Measurements from ENCODE around the gene CYB5R3.
"Not testable (repeated sequence)": the region's sequence is repeated elsewhere in the genome, so short reads cannot be mapped to it uniquely, and the experiment has no call there.

Gene CYB5R3

DNA sequence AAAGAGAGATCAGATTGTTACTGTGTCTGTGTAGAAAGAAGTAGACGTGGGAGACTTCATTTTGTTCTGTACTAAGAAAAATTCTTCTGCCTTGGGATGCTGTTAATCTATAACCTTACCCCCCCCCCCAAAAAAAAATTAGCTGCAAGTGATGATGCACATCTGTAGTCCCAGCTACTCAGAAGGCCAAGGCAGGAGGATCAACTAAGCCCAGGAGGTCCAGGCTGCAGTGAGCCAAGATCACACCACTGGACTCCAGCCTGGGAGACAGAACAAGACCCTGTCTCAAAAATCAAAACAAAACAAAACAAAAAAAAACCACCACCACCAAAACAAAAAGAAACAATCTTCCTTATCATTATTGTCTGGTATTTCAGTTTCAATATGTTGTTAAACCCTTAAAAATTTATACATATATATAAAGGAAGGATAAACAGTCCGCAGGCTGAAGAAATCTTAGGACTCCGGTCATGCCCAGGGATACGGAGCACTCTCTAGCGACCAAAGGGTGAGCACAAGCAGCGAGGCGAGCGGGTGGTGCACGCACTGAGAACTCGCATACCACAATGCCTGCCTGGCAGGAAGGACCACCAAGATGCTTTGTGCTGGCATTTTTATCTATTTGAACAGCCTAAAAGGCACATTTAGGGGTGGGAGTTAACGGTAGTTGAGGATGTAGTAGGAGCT lies 40.9 kb downstream of the CYB5R3 start:
- DNase-seq (ENCODE audit: low read depth in 1 of 2, low spot score in 1 of 2): no peak

DNA sequence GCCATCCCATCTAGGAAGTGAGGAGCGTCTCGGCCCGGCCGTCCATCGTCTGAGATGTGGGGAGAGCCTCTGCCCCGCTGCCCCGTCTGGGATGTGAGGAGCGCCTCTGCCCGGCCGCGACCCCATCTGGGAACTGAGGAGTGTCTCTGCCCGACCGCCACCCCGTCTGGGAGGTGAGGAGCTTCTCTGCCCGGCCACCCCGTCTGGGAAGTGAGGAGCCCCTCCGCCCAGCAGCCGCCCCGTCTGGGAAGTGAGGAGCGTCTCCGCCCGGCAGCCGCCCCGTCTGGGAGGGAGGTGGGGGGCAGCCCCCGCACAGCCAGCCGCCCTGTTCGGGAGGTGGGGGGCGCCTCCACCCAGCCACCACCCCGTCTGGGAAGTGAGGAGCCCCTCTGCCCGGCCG lies 41.6 kb downstream of the CYB5R3 start:
- DNase-seq (ENCODE audit: low read depth in 1 of 2, low spot score in 1 of 2): not testable (repeated sequence)

DNA sequence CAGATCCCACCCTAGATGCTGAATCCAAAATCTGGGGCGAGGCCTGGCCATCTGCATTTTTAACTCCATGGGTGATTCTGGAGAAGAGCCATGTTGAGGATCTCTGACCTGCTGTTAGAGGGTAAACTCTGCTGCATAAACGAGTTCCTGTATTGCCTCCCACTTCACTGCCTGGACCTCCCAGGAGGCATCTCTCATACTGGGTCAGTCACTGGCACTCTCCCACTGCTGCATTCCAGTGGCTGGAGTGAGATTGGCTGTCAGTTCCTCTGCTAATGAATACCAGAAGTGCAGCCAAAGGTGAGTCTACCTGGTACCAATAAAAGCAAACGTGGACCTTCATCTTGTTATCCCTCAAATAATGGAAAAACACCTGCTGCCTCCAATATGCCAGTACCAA lies 44.8 kb downstream of the CYB5R3 start:
- no peak for DNase-seq (ENCODE audit: low read depth in 1 of 2, low spot score in 1 of 2)

DNA sequence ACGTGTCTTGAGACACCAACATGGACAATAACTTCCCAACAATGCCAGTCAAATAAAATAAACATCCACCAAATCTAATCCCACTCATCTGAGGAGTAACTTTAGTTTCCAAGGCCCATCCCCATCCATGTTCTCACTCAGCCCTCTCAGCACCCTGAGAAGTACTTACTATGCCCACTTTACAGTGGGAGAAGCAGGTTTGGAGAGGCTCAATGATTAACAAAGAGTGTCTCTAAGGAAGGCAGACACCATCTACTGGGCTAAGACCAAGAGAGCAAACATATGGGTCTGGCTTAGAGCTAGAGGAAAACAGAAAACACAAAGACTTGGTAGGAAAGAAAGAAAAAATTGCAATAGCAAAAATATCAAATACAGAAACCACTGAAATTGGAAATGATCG lies 45.8 kb downstream of the CYB5R3 start:
- no peak for DNase-seq (ENCODE audit: low read depth in 1 of 2, low spot score in 1 of 2)

DNA sequence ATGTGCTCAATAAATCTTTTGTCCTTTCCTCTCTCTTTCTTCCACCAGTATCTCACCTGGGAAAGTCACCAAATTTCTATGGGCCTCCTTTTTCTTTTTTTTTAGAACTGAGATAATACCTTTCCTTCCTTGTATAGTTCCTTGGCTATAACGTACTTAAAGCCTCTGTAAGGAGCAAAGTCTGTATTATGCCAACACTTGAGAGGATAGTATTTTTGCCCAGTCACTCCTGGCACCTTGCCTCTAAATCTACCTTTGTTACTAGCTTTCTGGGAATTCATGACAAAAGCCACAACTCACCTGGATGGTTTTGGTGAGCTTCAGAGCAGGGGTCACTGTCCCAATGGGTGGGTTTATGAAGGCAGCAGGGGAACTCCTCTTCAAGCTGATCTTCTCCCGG lies 46.7 kb downstream of the CYB5R3 start:
- DNase-seq (ENCODE audit: low read depth in 1 of 2, low spot score in 1 of 2): no peak

DNA sequence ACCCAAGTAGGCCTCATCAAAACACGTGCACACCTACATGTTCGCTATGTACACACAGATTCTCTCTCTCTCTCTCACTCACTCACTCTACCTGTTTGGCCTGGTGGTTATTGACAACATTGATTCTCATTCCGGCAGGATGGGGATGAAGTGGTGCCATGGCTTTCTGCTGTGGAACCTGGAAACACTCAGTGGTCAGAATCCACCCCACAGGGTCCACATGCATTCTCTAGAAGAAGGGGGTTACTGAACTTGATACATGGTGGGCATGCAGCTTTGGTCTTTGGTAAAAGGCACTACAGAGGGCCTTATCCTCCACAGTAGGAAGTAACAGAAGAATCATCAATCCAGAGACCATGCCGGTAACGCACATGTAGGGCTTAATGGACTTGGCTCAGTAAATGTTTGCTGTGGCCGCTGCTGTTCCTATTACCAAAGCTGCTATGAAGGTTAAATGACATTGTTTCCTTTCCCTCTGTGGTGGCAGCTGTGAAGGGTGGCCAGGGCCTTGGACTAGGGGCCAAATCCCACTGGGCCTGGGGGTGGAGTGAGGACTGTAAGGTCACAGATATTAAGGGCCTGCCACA lies 47.2 kb downstream of the CYB5R3 start:
- no peak for DNase-seq (ENCODE audit: low read depth in 1 of 2, low spot score in 1 of 2)

DNA sequence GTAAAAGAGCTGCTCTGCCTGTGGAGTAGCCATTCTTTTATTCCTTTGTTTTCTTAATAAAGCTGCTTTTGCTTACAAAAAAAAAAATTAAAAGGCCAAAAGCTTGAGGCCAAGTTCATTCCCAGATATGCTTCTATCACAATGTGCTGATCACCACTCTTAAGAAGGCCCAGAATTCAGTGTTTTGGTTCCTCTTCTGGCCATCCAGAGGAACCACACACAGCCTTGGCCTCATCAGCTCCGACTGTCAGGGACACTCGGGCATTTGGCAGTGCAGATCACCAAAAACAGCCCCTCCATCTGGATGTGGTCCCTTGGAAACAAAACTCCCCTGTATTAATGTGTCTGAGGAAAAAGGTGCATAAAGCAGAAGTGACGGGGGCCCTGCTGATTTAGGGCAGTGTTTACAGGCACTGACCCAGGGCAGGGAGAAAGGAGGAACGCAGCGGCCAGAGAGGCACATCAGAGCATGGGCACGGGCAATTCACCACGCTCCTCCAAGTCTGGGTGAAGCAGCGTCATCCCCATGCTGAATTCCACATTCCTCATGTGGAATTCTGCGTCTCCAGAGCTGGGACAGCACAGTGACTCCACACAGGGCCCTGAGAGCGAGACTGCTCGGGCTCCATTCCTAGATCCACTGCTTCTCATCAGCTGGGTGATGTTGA lies 52.2 kb downstream of the CYB5R3 start:
- DNase-seq (ENCODE audit: low read depth in 1 of 2, low spot score in 1 of 2): no peak

DNA sequence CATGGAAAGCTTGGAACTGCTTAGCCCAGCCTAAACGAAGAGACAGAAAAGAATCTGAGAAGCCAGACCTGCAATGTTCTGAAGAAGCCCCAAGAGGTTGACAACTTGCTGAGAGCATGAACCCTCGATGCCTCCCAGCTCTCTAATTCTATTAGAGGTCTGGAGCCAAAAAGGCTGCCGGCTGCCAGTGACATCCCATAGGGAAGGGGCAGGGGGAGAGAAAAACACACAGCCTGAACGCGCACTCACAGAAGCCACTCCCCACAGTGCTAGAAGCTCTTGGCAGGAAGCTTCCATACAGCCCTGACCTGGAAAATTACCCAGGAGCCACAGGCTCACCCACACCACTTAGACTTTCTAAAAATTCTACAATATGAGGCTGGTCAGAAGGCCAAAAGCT lies 52.9 kb downstream of the CYB5R3 start:
- DNase-seq (ENCODE audit: low read depth in 1 of 2, low spot score in 1 of 2): no peak

DNA sequence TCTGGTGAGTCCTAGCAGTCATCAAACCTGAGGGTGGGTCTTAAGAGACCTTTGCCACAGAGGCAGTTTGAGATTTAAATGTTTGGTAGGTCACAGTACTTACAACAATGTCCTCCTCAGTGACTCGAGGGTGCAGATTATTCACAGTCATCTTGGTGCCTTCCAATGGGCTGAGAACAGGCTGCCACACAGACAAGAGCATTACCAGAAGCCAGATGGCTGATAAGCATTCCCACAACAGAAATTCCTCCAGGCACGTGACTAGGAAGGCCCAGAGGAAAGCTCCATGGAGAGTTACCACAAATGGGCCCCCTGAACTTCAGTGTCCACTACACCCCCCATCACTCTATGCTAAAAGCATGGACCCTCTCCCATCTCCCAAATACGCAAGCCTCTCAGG lies 53.8 kb downstream of the CYB5R3 start:
- no peak for DNase-seq (ENCODE audit: low read depth in 1 of 2, low spot score in 1 of 2)

DNA sequence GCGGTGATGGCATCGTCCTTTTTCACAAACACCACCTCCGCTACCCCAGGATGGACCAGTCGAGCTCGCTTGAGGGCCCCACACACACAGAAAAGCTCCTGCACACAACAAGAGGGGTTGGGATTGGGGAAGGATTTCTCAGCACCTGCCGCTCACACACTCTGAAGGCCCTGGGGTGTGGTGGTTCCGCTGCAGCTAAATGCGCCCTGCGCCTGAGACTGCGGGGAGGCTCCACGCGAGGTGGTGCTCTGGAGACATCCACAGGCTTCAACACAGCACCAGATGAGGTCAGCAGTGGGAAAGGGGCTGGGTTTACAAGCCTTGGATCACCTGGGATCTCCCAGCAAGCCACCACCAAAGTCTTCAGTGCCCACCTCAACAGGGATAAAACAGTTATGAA lies 57.2 kb downstream of the CYB5R3 start:
- no peak for DNase-seq (ENCODE audit: low read depth in 1 of 2, low spot score in 1 of 2)

DNA sequence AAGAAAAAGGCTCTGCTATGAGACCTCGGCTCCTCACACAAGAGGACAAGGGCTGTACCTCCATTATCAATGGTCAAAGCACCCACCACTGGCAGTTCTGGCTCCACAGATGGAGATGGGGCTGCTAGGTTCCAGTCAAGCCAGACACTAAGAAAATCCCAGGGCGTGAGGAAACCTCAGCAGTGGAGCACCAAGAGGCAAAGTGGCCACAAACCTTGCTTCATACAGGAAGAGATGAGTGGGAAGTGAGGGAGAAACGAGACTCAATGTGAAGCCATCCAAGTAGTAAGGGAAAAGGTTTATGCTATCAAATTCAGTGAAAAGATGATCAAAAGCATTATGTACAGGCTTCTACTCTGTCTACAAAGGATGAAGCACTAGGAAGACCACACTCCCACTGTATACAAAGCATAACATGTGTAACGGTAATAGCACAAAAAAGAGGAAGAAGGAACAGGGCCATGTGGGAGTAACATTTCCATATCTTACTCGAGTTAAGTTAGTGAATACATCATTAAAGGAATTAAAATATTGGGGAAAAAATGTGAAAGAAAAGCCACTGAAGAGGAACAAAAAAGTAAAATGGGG lies 61.5 kb downstream of the CYB5R3 start:
- DNase-seq (ENCODE audit: low read depth in 1 of 2, low spot score in 1 of 2): no peak

DNA sequence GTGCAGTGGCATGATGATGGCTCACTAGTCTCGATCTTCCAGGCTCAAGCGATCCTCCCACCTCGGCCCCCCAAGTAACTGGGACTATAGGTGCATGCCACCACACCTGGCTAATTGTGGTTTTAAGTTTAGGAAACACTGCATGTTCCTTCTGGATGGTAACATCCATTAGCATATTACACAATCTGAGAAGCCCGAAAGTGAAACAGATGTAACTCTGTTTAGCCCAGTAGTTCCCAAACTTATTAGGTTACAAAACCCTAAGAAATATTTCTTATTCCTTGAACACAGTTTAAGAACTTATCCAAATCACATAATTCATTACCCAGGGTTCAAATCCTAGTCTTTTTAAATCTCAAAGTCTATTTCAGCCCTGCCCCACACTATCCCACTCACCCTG lies 62.8 kb downstream of the CYB5R3 start:
- no peak for DNase-seq (ENCODE audit: low read depth in 1 of 2, low spot score in 1 of 2)

DNA sequence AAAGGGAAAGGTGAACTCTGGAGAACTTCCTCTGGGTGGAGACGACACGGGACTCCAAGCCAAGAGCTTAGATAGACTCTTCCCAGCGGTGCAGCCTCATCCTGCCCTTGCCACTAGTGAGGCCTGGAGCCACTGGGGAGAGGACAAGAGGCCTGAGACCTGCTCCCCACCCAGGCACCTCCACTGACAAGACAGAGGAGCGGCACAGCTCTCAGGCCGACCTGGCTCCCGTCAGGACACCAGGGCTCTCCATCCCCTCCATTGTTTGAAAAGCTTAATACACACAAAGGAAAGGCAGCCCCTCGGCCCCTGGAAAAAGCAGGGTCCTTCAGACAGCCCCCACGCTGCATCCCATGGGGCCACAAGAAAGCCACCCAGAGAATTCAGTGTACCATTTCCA lies 64.1 kb downstream of the CYB5R3 start:
- no peak for DNase-seq (ENCODE audit: low read depth in 1 of 2, low spot score in 1 of 2)

DNA sequence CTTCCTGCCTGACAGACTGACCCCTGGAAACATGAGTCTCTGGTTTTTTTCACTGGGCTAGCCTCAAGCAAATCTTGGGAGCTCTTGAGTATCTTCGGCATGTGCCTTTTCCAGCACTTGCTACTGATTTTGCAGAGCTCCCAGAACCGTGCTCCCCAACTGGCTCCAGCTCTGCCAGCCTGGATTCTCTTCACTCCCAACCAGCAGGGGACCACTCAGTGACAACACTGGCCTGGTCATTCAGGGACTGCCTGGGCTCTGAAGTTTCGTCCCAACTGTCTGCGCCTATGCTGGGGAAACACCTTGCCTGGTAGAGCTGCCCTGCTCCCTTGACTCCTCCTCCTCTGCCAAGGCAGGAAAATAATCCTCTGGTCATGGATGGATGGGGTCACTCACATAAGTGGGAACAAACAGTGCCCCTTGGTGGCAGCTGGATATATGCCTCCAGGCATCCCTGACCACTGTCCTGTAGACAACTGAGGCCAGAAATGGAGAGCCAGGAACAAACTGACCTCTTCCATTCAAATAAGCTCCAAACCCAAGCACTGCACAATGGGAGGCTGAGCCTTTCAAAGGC lies 64.7 kb downstream of the CYB5R3 start:
- DNase-seq (ENCODE audit: low read depth in 1 of 2, low spot score in 1 of 2): no peak

DNA sequence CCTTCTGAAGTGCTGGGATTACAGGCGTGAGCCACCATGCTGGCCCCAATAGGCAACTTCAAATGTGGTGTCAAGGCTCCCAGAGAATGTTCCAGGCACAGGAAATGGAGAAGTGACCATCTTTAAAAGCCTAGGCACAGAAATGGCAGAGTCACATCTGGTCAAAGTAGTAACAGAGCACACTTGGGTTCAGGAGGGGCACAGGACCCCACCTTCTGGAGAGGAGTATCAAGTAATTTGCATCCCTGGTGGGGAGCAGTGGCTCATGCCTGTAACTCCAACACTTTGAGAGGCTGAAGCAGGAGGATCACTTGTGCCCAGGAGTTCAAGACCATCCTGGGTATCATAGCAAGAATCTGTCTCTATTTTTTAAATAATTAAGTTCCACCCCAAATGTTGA lies 66.2 kb downstream of the CYB5R3 start:
- DNase-seq (ENCODE audit: low read depth in 1 of 2, low spot score in 1 of 2): no peak

DNA sequence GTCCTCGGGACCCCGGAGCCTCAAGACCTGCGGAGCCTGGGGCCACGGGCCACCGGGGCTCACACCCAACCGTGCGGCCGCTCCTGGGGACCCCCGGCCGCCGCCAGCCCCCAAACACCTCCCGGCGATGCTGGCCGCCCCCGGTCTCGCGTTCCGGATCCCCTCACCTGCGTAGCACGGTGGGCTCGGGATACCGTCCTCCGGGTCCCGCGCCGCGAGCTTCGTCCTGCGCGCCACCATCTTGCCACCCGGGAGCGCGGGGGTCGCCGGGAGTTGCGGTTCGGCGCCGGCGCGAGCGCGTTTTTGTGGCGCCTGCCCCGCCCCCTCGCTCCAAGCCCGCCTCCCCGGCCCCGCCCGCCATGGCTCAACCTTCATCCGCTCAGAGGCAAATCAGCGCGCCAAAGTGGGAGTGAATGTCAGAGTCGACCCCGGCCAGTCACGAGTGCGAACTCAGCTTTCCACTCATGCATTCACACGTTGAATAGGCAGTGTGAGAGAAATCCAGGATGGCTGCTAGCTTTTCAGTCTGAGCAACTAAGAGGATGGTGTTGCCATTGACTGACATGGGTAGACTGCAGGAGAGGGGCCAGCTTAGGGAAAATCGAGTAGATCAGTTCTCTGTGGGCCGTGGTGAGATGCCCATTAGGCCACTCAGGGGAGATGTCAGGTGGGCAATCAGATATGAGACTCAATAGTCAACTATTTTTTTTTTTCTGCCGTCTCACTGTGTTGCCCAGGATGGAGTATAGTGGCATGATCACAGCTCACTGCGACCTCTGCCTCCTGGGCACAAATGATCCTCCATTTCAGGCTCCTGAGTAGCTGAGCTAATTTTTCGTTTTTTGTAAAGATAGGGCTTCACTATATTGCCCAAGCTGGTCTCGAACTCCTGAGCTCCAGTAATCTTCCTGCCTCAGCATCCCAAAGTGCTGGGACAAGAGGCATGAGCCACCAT lies 67.2 kb downstream of the CYB5R3 start:
- peak; percentile 71 to 73 for DNase-seq (ENCODE audit: low read depth in 1 of 2, low spot score in 1 of 2)

DNA sequence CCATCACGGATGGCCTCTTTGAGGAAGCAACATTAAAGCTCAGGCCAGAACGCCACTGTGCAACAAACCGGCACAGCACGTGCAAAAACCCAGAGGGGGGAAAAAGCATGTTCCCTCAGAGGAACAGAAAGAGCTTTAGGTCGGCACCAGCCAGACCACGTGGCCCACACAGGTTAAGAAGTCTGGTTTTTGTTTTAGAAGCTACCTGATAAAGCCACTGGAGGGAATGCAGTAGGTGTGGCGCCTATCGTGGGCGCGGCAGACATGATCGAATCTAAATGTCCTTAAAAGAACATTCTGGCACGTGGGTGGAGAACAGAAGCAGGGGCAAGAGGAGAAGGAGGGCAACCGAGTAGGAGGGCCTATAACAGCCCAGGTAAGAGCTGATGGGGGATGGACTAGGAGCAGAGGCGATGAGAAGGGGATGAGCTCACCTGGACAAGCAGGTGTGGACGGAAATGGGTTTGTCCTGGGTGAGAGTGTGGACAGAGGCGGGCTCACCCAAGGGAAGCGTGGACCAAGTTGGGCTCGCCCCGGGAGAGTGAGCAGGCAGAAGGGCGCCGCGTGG lies 67.9 kb downstream of the CYB5R3 start:
- DNase-seq (ENCODE audit: low read depth in 1 of 2, low spot score in 1 of 2): not testable (repeated sequence)

DNA sequence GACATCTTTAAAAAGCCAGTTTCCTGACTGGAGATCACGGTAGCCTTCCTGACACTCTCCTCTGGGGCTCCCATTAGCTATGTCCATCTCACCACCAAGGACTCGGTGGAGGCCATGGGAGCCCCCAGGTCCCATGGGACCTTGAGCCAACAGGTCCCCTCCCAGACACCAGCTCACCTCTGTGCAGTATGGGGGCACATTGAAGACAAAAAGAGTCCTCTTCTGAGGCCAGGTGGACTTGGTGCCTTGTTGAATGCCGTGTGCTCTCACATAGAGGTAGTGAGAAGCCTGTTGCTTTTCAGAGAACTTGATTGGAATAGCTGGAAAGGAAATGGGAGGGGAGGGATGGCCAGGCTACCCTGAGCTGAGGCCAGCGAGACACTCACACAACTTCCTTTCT lies 69.2 kb downstream of the CYB5R3 start:
- DNase-seq (ENCODE audit: low read depth in 1 of 2, low spot score in 1 of 2): not testable (repeated sequence)

DNA sequence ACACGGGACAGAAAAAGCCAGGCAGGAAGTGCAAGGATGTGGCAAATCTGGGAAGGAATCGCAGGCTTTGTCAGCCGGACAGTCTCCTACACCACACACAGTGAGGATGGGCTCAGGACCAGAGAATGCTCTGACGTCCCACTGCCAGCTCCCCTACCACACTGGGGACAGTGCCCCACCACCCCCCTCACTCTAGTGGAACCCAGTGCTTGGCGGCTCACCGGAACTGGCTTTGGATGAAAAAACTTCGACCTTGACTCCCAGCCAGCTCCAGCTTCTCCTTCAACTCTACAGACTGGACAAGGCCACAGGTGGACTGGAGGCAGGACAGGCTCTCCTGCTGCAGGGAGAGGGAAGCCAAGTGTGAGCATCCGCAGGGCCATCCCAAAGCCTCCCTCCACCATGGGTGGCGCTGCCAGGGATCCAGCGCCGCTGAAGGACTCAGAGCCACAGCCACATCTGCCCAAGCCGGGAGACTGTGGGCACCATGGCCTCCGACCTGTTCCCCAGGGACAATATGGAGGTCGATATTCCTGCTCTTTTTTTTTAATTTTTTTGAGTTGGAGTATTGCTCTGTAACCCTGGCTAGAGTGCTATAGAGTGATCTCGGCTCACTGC lies 71.5 kb downstream of the CYB5R3 start:
- DNase-seq (ENCODE audit: low read depth in 1 of 2, low spot score in 1 of 2): no peak

DNA sequence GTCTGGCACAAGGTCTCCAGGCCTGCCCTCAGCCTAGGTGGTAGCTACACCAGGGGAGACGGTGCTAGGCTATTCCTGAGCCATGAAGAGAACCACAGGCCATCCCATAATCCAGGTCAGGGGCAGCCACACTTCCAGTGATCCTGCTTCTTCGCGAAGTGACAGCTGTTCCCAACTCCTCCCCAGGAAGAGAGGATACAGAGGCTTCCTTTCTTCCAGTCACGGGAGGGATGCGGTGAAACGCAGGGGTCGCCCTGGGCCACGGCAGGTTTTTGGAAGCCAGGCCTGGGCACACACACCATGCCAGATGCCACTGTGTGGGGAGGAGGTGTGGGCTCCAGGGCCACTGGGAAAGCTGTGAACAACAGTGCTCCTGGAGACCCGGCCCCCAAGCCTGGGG lies 72.1 kb downstream of the CYB5R3 start:
- DNase-seq (ENCODE audit: low read depth in 1 of 2, low spot score in 1 of 2): not testable (repeated sequence)

Measured in activated T-helper 1 cell treated with anti-CD3 and anti-CD28 coated beads, Interleukin-2, amount 50 U/mL, for 16 hours (primary cell).